ENCODE measurements around the gene CSNK1D. TPM values are rescaled to one million over a fixed set of nuclear protein-coding genes. Genes with fewer than 3 reads are reported as not detected.
"Not testable (repeated sequence)": the region's sequence is repeated elsewhere in the genome, so short reads cannot be mapped to it uniquely, and the experiment has no call there.

Gene CSNK1D
- total RNA-seq, 1 experiment from 2014 or later = 111 TPM

GRCh38 chr17:82263641-82264040 lies 9.9 kb downstream of the CSNK1D start:
- H3K27ac Mint-ChIP-seq = no peak overlapping the region
- no peak overlapping the region for H3K4me3 Mint-ChIP-seq
- H3K27me3 Mint-ChIP-seq (ENCODE audit: low read depth) = no peaks in the 10 kb centered on the region
- DNase-seq (ENCODE audit: low spot score) (no peak), ATAC-seq (no peak)
- CTCF ChIA-PET = no interaction called here
- TF ChIP-seq NR3C1 (CRISPR knock-in tag; conservative IDR thresholded peaks at IDR 0.05; ENCODE audit: low read depth) = no peak
- TF ChIP-seq EMX1 (CRISPR knock-in tag; IDR thresholded peaks at IDR 0.05) = no peak
- no peak for TF ChIP-seq ZNF671 (CRISPR knock-in tag; IDR thresholded peaks at IDR 0.05)
- TF ChIP-seq ZBTB43 (CRISPR knock-in tag; IDR thresholded peaks at IDR 0.05) = no peak
- H3K36me3 Mint-ChIP-seq = peaks cover 92% of the 10 kb centered on the region
- H3K4me1 Mint-ChIP-seq = peaks cover 13% of the 10 kb centered on the region
- POLR2A ChIA-PET = interaction anchor here (0.5 kb wide), 1 partner anchor 22 kb away, joined by 3 read pairs; no protein-coding TSS in a partner anchor
- H3K9me3 Mint-ChIP-seq = peaks cover 10% of the 10 kb centered on the region

GRCh38 chr17:82262344-82262743 lies 11.2 kb downstream of the CSNK1D start:
- Mint-ChIP-seq H3K9me3 (peaks cover 10% of the 10 kb centered on the region), H3K4me3 (no peak overlapping the region), H3K27me3 (ENCODE audit: low read depth) (no peaks in the 10 kb centered on the region), H3K27ac (no peak overlapping the region), H3K36me3 (peaks cover 94% of the 10 kb centered on the region), H3K4me1 (no peaks in the 10 kb centered on the region; the same call in 1 of the 2 replicates)
- DNase-seq (ENCODE audit: low spot score) = no peak
- ATAC-seq = no peak
- CTCF ChIA-PET = interaction anchor here (1.4 kb wide), 1 partner anchor 18 kb away, joined by 4 read pairs; no protein-coding TSS in a partner anchor
- POLR2A ChIA-PET = no interaction called here
- TF ChIP-seq USF1 (CRISPR knock-in tag; IDR thresholded peaks at IDR 0.05) = no peak
- TF ChIP-seq ETV6 (CRISPR knock-in tag; IDR thresholded peaks at IDR 0.05) = no peak
- no peak for TF ChIP-seq ZNF317 (CRISPR knock-in tag; IDR thresholded peaks at IDR 0.05; ENCODE audit: borderline replicate concordance, low read depth)
- TF ChIP-seq CREB1 (CRISPR knock-in tag; IDR thresholded peaks at IDR 0.05) = no peak
- no peak for TF ChIP-seq ZNF396 (CRISPR knock-in tag; IDR thresholded peaks at IDR 0.05; ENCODE audit: borderline replicate concordance)
- TF ChIP-seq TP53 (CRISPR knock-in tag; IDR thresholded peaks at IDR 0.05) = no peak
- no peak for TF ChIP-seq ZNF263 (CRISPR knock-in tag; IDR thresholded peaks at IDR 0.05; ENCODE audit: low read depth)
- TF ChIP-seq ZNF532 (CRISPR knock-in tag; IDR thresholded peaks at IDR 0.05; ENCODE audit: borderline replicate concordance) = no peak
- TF ChIP-seq GABPB1 (CRISPR knock-in tag; IDR thresholded peaks at IDR 0.05) = no peak
- TF ChIP-seq CBFB (CRISPR knock-in tag; IDR thresholded peaks at IDR 0.05; ENCODE audit: low read depth) = no peak
- no peak for TF ChIP-seq ZBTB43 (CRISPR knock-in tag; IDR thresholded peaks at IDR 0.05)
- TF ChIP-seq SMAD3 (CRISPR knock-in tag; IDR thresholded peaks at IDR 0.05; ENCODE audit: borderline replicate concordance) = no peak
- no peak for TF ChIP-seq JUN (CRISPR knock-in tag; IDR thresholded peaks at IDR 0.05)
- TF ChIP-seq ZBTB21 (CRISPR knock-in tag; IDR thresholded peaks at IDR 0.05; ENCODE audit: borderline replicate concordance) = no peak

GRCh38 chr17:82259972-82260961 lies 13.2 kb downstream of the CSNK1D start:
- H3K27me3 Mint-ChIP-seq (ENCODE audit: low read depth); POLR2A ChIA-PET; H3K27ac Mint-ChIP-seq; DNase-seq (ENCODE audit: low spot score); CTCF ChIA-PET; H3K4me1 Mint-ChIP-seq; ATAC-seq; H3K4me3 Mint-ChIP-seq: not testable (repeated sequence)
- Mint-ChIP-seq H3K36me3 (peaks cover 97% of the 10 kb centered on the region), H3K9me3 (peaks cover 15% of the 10 kb centered on the region)
